Psoas muscle (tissue), 8 donors: ENCODE results near the gene RPUSD4. TPM values are rescaled to one million over a fixed set of nuclear protein-coding genes. Genes with fewer than 3 reads are reported as not detected.

Experiments
- ATAC-seq, 4 donors: fragments of 200-7000 bp; cut with Tn5 transposase; one replicate each; pipeline ENCODE4 v1.9.1; 2020; ENCODE audit warnings: moderate library complexity in 3 of 4, mild to moderate bottlenecking in 2 of 4
- DNase-seq, 2 donors: peaks; one replicate each; pipeline ENCODE4 v3.0.0-alpha.2; 2020
- H3K27ac ChIP-seq: fragments of 200-600 bp; one replicate; pipeline ENCODE4 v1.8.0; 2022
- H3K27me3 ChIP-seq, 3 donors: fragments of 200-600 bp in 1 of 3; one replicate each; pipeline versions ENCODE4 v1.6.1 to v1.8.0; 2013 to 2022; ENCODE audit warnings: low read length in 2 of 3, mild to moderate bottlenecking in 2 of 3, moderate library complexity in 1 of 3; ENCODE audit not compliant: insufficient read depth in 3 of 3
- H3K36me3 ChIP-seq, 2 donors: fragments of 200-600 bp in 1 of 2; one replicate each; pipeline versions ENCODE4 v1.6.1 to v1.8.0; 2013 to 2022; ENCODE audit warnings: low read depth in 1 of 2, mild to moderate bottlenecking in 1 of 2, moderate library complexity in 1 of 2; ENCODE audit not compliant: insufficient read depth in 1 of 2
- H3K4me1 ChIP-seq: fragments of 200-600 bp; one replicate; pipeline ENCODE4 v1.8.0; 2022
- H3K4me3 ChIP-seq: fragments of 200-600 bp; one replicate; pipeline ENCODE4 v1.8.0; 2022; ENCODE audit warnings: mild to moderate bottlenecking
- H3K9me3 ChIP-seq: fragments of 200-600 bp; one replicate; pipeline ENCODE4 v1.8.0; 2022
- WGBS, 3 donors: extraction: QIAGEN DNeasy Blood & Tissue Kit; methylation state at CpG; one replicate each; pipeline versions ENCODE4 v1.1.6 to v1.1.7; 2013; 5-methylcytosine and 5-hydroxymethylcytosine counted together
- intact Hi-C, 2 donors: fragments of 100-400 bp; cut with DNase I; formaldehyde crosslinking; loops; one replicate each; pipeline versions ENCODE4 v1.11.0 to v1.14.2; 2022
- polyA plus RNA-seq, 3 donors: library from polyadenylated mRNA; stranded (reverse); fragments of 200-250 nt; gene quantifications; one replicate each; pipeline ENCODE4 v1.2.3, GENCODE V29; 2013
- total RNA-seq, 4 donors: library from RNA; stranded (reverse); fragmentation: NEBNext Ultra II Directional in 2 of 4; extraction: Animal tissue kit (Norgen Biotek cat#: 25700) in 2 of 4; gene quantifications; one replicate each; pipeline versions ENCODE4 v1.2.1 to v1.2.4, GENCODE V29; 2021 to 2023
- TF ChIP-seq, protein P1 (sequence below): fragments of 200-600 bp; IDR thresholded peaks from one replicate; pipeline ENCODE4 v1.8.0; 2022; ENCODE audit warnings: antibody characterized with exemption
- donor health status: healthy with polysubstance abuse.
- donor health status: DM: no; HTN: no; CAD: no; lungs with moderate emphysema.
- donor health status: Bipolar disorder and iron deficiency.
- donor health status: healthy.
- donor health status: DM: yes; HTN: yes; CAD: no.
- donor health status: DM: no; HTN: no; CAD: no.
- donor health status: DM: no; HTN: no; CAD: no.
- donor health status: DM: yes; HTN: yes; CAD: no.

Gene RPUSD4
- total and polyA plus RNA-seq, 7 donors, result 61.6 to 139 (median 86.7) TPM

DNA sequence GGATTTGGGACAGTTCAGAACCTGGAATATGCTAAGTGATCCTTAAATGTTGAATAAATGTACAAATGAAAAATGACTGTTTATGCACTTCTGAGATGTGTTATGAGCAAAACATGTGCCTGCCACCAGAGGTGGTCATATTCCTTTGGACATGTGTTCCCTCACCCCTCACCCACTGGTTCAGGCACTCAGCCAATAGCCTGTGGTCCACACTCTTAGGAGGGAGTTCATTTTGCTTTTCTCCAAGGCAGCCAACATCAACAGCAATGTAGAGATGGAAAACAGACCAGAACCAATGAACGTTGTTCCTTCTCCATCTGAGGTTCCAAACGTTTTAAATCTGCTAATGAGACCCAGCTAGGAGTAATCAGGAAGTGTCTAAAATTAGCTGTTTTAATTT lies 44.0 kb downstream of the RPUSD4 start:
- intact Hi-C loops, result no loop called here
- H3K4me3 ChIP-seq, result no peak overlapping the region
- no peaks in the 10 kb centered on the region for H3K36me3 ChIP-seq
- ATAC-seq (no peak), DNase-seq (no peak)
- 34 to 41% (median 40%) methylated on average over 2 of the region's 2 CpGs for WGBS, 3 donors
- H3K27ac ChIP-seq, result no peak overlapping the region
- TF ChIP-seq, protein P1, sequence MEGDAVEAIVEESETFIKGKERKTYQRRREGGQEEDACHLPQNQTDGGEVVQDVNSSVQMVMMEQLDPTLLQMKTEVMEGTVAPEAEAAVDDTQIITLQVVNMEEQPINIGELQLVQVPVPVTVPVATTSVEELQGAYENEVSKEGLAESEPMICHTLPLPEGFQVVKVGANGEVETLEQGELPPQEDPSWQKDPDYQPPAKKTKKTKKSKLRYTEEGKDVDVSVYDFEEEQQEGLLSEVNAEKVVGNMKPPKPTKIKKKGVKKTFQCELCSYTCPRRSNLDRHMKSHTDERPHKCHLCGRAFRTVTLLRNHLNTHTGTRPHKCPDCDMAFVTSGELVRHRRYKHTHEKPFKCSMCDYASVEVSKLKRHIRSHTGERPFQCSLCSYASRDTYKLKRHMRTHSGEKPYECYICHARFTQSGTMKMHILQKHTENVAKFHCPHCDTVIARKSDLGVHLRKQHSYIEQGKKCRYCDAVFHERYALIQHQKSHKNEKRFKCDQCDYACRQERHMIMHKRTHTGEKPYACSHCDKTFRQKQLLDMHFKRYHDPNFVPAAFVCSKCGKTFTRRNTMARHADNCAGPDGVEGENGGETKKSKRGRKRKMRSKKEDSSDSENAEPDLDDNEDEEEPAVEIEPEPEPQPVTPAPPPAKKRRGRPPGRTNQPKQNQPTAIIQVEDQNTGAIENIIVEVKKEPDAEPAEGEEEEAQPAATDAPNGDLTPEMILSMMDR, result no peak
- H3K4me1 ChIP-seq, result peaks cover 5% of the 10 kb centered on the region
- no peaks in the 10 kb centered on the region for H3K27me3 ChIP-seq
- no peaks in the 10 kb centered on the region for H3K9me3 ChIP-seq

DNA sequence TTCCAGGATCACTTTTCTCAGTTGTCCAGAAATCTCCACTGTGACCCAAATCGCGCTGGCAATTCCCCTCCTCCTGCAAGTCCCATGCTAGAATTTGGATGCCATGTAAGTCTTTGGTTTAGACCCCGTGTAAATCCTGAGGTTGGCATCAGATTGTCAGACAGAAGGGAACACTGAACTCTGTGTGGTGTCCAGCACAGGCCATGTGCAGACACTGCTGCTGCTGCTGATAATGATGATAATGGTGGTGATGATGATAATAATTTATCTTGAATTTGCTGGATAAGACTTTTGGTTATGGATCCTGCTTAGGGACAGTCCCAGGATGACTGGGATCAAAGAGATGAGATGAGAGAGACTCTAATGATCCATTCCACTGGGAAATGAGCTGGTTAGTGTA lies 45.0 kb downstream of the RPUSD4 start:
- TF ChIP-seq, protein P1, result no peak
- Histone ChIP-seq H3K36me3 (no peaks in the 10 kb centered on the region), H3K27ac (no peak overlapping the region), H3K4me3 (no peak overlapping the region), H3K27me3 (no peaks in the 10 kb centered on the region), H3K9me3 (no peaks in the 10 kb centered on the region), H3K4me1 (no peaks in the 10 kb centered on the region)
- intact Hi-C loops, result no loop called here
- 73 to 76% (median 76%) methylated on average over 3 of the region's 3 CpGs for WGBS, 3 donors
- ATAC-seq, result no peak
- DNase-seq, result no peak

DNA sequence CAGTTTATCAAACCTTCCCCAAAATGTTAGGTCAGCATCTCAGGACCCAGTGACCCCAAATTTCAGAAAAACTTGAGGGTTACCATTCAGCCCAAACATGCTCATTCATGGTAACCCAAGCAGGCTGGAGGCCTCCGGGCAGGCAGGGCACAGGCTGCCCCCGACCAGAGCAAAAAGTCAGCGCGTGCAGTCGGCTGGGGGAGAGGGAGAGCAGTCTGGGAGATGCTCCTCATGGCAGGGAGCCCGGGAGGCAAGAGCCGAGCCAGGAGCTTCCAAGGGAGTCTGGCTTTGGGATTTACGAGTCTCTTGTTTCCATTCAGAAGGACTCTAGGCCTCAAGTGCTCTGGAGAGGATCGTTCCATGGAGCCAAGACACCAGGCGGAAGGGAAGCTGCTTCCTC lies 45.7 kb downstream of the RPUSD4 start:
- DNase-seq, result no peak
- ATAC-seq, result peak in 1 of 4 donors; percentile 42
- Histone ChIP-seq H3K36me3 (no peaks in the 10 kb centered on the region), H3K4me1 (no peaks in the 10 kb centered on the region), H3K9me3 (no peaks in the 10 kb centered on the region), H3K4me3 (no peak overlapping the region), H3K27ac (no peak overlapping the region), H3K27me3 (no peaks in the 10 kb centered on the region)
- TF ChIP-seq, protein P1, result no peak
- 35 to 41% (median 37%) methylated on average over 10 of the region's 10 CpGs for WGBS, 3 donors
- intact Hi-C loops, result no loop called here

DNA sequence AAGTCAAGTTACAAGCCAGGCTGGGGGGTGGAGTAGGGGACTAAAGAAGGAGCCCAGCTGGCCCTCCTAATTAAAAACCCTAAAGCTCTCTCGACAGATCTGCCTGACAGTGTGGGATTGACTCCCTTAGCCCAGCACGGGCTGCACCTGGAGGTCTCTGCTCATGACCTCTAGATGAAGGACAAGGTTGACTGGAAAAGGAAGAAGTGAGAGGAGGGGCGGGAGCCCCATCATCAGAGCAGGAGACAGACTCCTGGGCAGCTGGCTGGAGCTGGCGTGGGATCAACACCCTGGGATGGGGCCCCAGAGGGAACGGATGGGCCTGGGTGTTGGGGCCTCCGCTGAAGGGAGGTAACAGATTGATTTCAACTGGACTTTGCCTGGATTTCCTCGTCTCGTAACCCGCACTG lies 46.1 kb downstream of the RPUSD4 start:
- Histone ChIP-seq H3K4me1 (no peaks in the 10 kb centered on the region), H3K27me3 (no peaks in the 10 kb centered on the region), H3K36me3 (no peaks in the 10 kb centered on the region), H3K4me3 (no peak overlapping the region), H3K27ac (no peak overlapping the region), H3K9me3 (no peaks in the 10 kb centered on the region)
- intact Hi-C loops, result no loop called here
- 68 to 72% (median 71%) methylated on average over 9 of the region's 9 CpGs for WGBS, 3 donors
- ATAC-seq, result no peak
- TF ChIP-seq, protein P1, result no peak
- DNase-seq, result no peak

DNA sequence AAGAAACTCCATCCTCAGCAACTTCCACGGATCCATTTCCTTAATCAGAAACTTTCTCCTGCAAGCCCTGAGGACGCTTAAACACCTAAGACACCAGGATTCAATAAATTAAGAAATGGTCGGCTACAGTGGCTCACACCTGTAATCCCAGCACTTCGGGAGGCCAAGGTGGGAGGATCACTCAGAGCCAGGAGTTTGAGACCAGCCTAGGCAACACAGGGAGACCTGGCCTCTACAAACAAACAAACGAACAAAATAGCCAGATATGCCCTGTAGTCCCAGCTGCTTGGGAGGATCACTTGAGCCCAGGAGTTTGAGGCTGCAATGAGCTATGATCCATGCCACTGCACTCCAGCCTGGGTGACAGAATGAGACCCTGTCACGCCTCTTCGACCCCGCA lies 46.7 kb downstream of the RPUSD4 start:
- no peaks in the 10 kb centered on the region for H3K4me1 ChIP-seq
- no peak overlapping the region for H3K4me3 ChIP-seq
- H3K27ac ChIP-seq, result no peak overlapping the region
- H3K36me3 ChIP-seq, result no peaks in the 10 kb centered on the region
- DNase-seq (no peak), ATAC-seq (no peak)
- TF ChIP-seq, protein P1, result no peak
- H3K9me3 ChIP-seq, result no peaks in the 10 kb centered on the region
- intact Hi-C loops, result no loop called here
- 79 to 85% (median 85%) methylated on average over 8 of the region's 8 CpGs for WGBS, 3 donors
- H3K27me3 ChIP-seq, result no peaks in the 10 kb centered on the region
